NT2/D1 (cell line): ENCODE results near the gene URB2.

Experiments
- SUZ12 ChIP-seq: IDR thresholded peaks from 2 replicates; pipeline ENCODE4 v1.6.1; 2011; ENCODE audit not compliant: insufficient read length, insufficient read depth; ENCODE audit errors: extremely low read depth
- YY1 ChIP-seq: IDR thresholded peaks from 2 replicates; pipeline ENCODE4 v1.6.1; 2011; ENCODE audit not compliant: insufficient read length, insufficient read depth
- ZNF274 ChIP-seq: IDR thresholded peaks from 2 replicates; pipeline ENCODE4 v1.6.1; 2011; ENCODE audit warnings: mild to moderate bottlenecking, low read depth, low read length

DNA sequence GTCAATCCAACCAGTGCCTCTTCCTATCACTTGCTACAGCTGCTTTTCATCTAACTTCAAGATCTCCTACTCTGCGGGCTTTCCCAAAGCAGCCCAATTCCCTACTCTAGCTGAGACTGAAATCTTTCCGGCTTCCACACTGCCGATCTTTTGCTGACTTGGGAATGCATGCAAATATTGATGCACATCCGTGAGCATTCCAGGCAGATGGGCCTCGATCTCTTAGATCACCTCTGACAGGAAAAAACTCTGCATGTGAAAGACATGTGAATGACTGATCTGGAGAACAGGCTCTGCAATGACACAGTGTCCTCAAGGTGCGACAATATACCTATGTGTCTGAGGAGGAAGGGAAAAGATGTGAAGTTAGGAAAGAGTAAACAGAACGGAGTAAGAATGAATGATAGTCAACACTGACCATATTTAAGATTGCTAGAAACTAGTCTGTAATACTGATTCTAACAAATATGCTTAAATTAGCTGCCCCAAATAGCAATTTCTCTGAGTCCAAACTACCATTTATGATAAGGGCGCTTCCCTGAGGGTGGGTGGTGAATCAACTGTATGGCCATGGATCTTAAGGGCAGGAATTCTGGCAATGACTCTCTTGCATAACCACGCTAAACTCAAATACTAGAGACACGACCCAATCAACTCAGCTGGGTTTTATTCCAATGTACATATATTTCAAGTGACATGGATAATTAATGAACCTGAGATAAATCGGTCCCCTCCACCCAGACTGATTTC is 8.5 kb upstream of the URB2 start:
- TF ChIP-seq YY1: no peak
- no peak for TF ChIP-seq ZNF274
- TF ChIP-seq SUZ12: no peak
